ENCODE data around the gene S100A8.
"Not testable (repeated sequence)": the region's sequence is repeated elsewhere in the genome, so short reads cannot be mapped to it uniquely, and the experiment has no call there.

The S100A8 gene

GRCh38 chr1:153430561-153430960, 39.7 kb upstream of the S100A8 start:
- Histone ChIP-seq H3K9me3 (ENCODE audit: control insufficient read depth in 5 of 5, low read length in 5 of 5) (no peaks in the 10 kb centered on the region), H3K4me1 (ENCODE audit: control insufficient read depth in 5 of 5, insufficient read depth in 5 of 5, low read length in 5 of 5) (no peaks in the 10 kb centered on the region), H3K36me3 (ENCODE audit: control insufficient read depth in 5 of 5, insufficient read depth in 5 of 5, low read length in 5 of 5) (no peaks in the 10 kb centered on the region), H3K9ac (ENCODE audit: low read length in 5 of 5) (no peak overlapping the region), H3K4me3 (ENCODE audit: low read depth in 1 of 5, low read length in 5 of 5) (no peak overlapping the region), H3K27ac (ENCODE audit: low read depth, low read length) (no peak overlapping the region), H3K27me3 (ENCODE audit: control insufficient read depth in 5 of 5, insufficient read depth in 4 of 5, low read length in 5 of 5) (peaks cover 0 to 25% (median 4%) of the 10 kb centered on the region in 5 donors)

- Histone ChIP-seq H3K4me3 (ENCODE audit: low read depth in 1 of 5, low read length in 5 of 5) (no peak overlapping the region), H3K4me1 (ENCODE audit: control insufficient read depth in 5 of 5, insufficient read depth in 5 of 5, low read length in 5 of 5) (no peaks in the 10 kb centered on the region), H3K36me3 (ENCODE audit: control insufficient read depth in 5 of 5, insufficient read depth in 5 of 5, low read length in 5 of 5) (no peaks in the 10 kb centered on the region), H3K9me3 (ENCODE audit: control insufficient read depth in 5 of 5, low read length in 5 of 5) (no peaks in the 10 kb centered on the region), H3K27ac (ENCODE audit: low read depth, low read length) (no peak overlapping the region), H3K27me3 (ENCODE audit: control insufficient read depth in 5 of 5, insufficient read depth in 4 of 5, low read length in 5 of 5) (peaks cover 0 to 24% (median 4%) of the 10 kb centered on the region in 5 donors), H3K9ac (ENCODE audit: low read length in 5 of 5) (no peak overlapping the region)
These were observed 39.3 kb upstream of the S100A8 start for GRCh38 chr1:153430166-153430553.

GRCh38 chr1:153429266-153430165, 38.6 kb upstream of the S100A8 start:
- Histone ChIP-seq H3K9ac (ENCODE audit: low read length in 5 of 5) (no peak overlapping the region), H3K27ac (ENCODE audit: low read depth, low read length) (no peak overlapping the region), H3K9me3 (ENCODE audit: control insufficient read depth in 5 of 5, low read length in 5 of 5) (no peaks in the 10 kb centered on the region), H3K36me3 (ENCODE audit: control insufficient read depth in 5 of 5, insufficient read depth in 5 of 5, low read length in 5 of 5) (no peaks in the 10 kb centered on the region), H3K4me3 (ENCODE audit: low read depth in 1 of 5, low read length in 5 of 5) (no peak overlapping the region), H3K4me1 (ENCODE audit: control insufficient read depth in 5 of 5, insufficient read depth in 5 of 5, low read length in 5 of 5) (no peaks in the 10 kb centered on the region), H3K27me3 (ENCODE audit: control insufficient read depth in 5 of 5, insufficient read depth in 4 of 5, low read length in 5 of 5) (peaks cover 0 to 20% (median 4%) of the 10 kb centered on the region in 5 donors)

GRCh38 chr1:153428791-153429190, 37.9 kb upstream of the S100A8 start:
- Histone ChIP-seq H3K9me3 (ENCODE audit: control insufficient read depth in 5 of 5, low read length in 5 of 5) (no peaks in the 10 kb centered on the region), H3K9ac (ENCODE audit: low read length in 5 of 5) (no peak overlapping the region), H3K4me1 (ENCODE audit: control insufficient read depth in 5 of 5, insufficient read depth in 5 of 5, low read length in 5 of 5) (no peaks in the 10 kb centered on the region), H3K27ac (ENCODE audit: low read depth, low read length) (no peak overlapping the region), H3K27me3 (ENCODE audit: control insufficient read depth in 5 of 5, insufficient read depth in 4 of 5, low read length in 5 of 5) (peaks cover 0 to 20% (median 4%) of the 10 kb centered on the region in 5 donors), H3K36me3 (ENCODE audit: control insufficient read depth in 5 of 5, insufficient read depth in 5 of 5, low read length in 5 of 5) (no peaks in the 10 kb centered on the region), H3K4me3 (ENCODE audit: low read depth in 1 of 5, low read length in 5 of 5) (no peak overlapping the region)

GRCh38 chr1:153428073-153428638, 37.3 kb upstream of the S100A8 start:
- peaks cover 0 to 16% (median 4%) of the 10 kb centered on the region in 5 donors for H3K27me3 ChIP-seq (ENCODE audit: control insufficient read depth in 5 of 5, insufficient read depth in 4 of 5, low read length in 5 of 5)
- no peak overlapping the region for H3K4me3 ChIP-seq (ENCODE audit: low read depth in 1 of 5, low read length in 5 of 5)
- no peak overlapping the region for H3K27ac ChIP-seq (ENCODE audit: low read depth, low read length)
- H3K9me3 ChIP-seq (ENCODE audit: control insufficient read depth in 5 of 5, low read length in 5 of 5): no peaks in the 10 kb centered on the region
- H3K4me1 ChIP-seq (ENCODE audit: control insufficient read depth in 5 of 5, insufficient read depth in 5 of 5, low read length in 5 of 5): no peaks in the 10 kb centered on the region
- no peak overlapping the region for H3K9ac ChIP-seq (ENCODE audit: low read length in 5 of 5)
- no peaks in the 10 kb centered on the region for H3K36me3 ChIP-seq (ENCODE audit: control insufficient read depth in 5 of 5, insufficient read depth in 5 of 5, low read length in 5 of 5)

GRCh38 chr1:153426809-153427208, 35.9 kb upstream of the S100A8 start:
- H3K9me3 ChIP-seq (ENCODE audit: control insufficient read depth in 5 of 5, low read length in 5 of 5): no peaks in the 10 kb centered on the region
- H3K27me3 ChIP-seq (ENCODE audit: control insufficient read depth in 5 of 5, insufficient read depth in 4 of 5, low read length in 5 of 5): peaks cover 0 to 14% (median 4%) of the 10 kb centered on the region in 5 donors
- no peak overlapping the region for H3K9ac ChIP-seq (ENCODE audit: low read length in 5 of 5)

GRCh38 chr1:153422450-153423068, 31.7 kb upstream of the S100A8 start:
- no peaks in the 10 kb centered on the region for H3K4me1 ChIP-seq (ENCODE audit: control insufficient read depth in 5 of 5, insufficient read depth in 5 of 5, low read length in 5 of 5)
- no peaks in the 10 kb centered on the region for H3K36me3 ChIP-seq (ENCODE audit: control insufficient read depth in 5 of 5, insufficient read depth in 5 of 5, low read length in 5 of 5)
- H3K27me3 ChIP-seq (ENCODE audit: control insufficient read depth in 5 of 5, insufficient read depth in 4 of 5, low read length in 5 of 5): peaks cover 0 to 6% (median 2%) of the 10 kb centered on the region in 5 donors
- no peak overlapping the region for H3K4me3 ChIP-seq (ENCODE audit: low read depth in 1 of 5, low read length in 5 of 5)
- H3K9ac ChIP-seq (ENCODE audit: low read length in 5 of 5): no peak overlapping the region
- H3K27ac ChIP-seq (ENCODE audit: low read depth, low read length): no peak overlapping the region
- no peaks in the 10 kb centered on the region for H3K9me3 ChIP-seq (ENCODE audit: control insufficient read depth in 5 of 5, low read length in 5 of 5)

More at GRCh38 chr1:153426809-153427208, 35.9 kb upstream of the S100A8 start:
- Histone ChIP-seq H3K4me1 (ENCODE audit: control insufficient read depth in 5 of 5, insufficient read depth in 5 of 5, low read length in 5 of 5) (no peaks in the 10 kb centered on the region), H3K27ac (ENCODE audit: low read depth, low read length) (no peak overlapping the region), H3K4me3 (ENCODE audit: low read depth in 1 of 5, low read length in 5 of 5) (no peak overlapping the region), H3K36me3 (ENCODE audit: control insufficient read depth in 5 of 5, insufficient read depth in 5 of 5, low read length in 5 of 5) (no peaks in the 10 kb centered on the region)

- Histone ChIP-seq H3K9me3 (ENCODE audit: control insufficient read depth in 5 of 5, low read length in 5 of 5) (no peaks in the 10 kb centered on the region), H3K9ac (ENCODE audit: low read length in 5 of 5) (no peak overlapping the region), H3K4me1 (ENCODE audit: control insufficient read depth in 5 of 5, insufficient read depth in 5 of 5, low read length in 5 of 5) (no peaks in the 10 kb centered on the region), H3K36me3 (ENCODE audit: control insufficient read depth in 5 of 5, insufficient read depth in 5 of 5, low read length in 5 of 5) (no peaks in the 10 kb centered on the region), H3K27me3 (ENCODE audit: control insufficient read depth in 5 of 5, insufficient read depth in 4 of 5, low read length in 5 of 5) (peaks cover 0 to 6% (median 2%) of the 10 kb centered on the region in 5 donors), H3K4me3 (ENCODE audit: low read depth in 1 of 5, low read length in 5 of 5) (no peak overlapping the region), H3K27ac (ENCODE audit: low read depth, low read length) (no peak overlapping the region)
These were observed 29.4 kb upstream of the S100A8 start for GRCh38 chr1:153420306-153420705.

- H3K27ac ChIP-seq (ENCODE audit: low read depth, low read length); H3K9me3 ChIP-seq (ENCODE audit: control insufficient read depth in 5 of 5, low read length in 5 of 5); H3K36me3 ChIP-seq (ENCODE audit: control insufficient read depth in 5 of 5, insufficient read depth in 5 of 5, low read length in 5 of 5); H3K4me1 ChIP-seq (ENCODE audit: control insufficient read depth in 5 of 5, insufficient read depth in 5 of 5, low read length in 5 of 5); H3K27me3 ChIP-seq (ENCODE audit: control insufficient read depth in 5 of 5, insufficient read depth in 4 of 5, low read length in 5 of 5); H3K4me3 ChIP-seq (ENCODE audit: low read depth in 1 of 5, low read length in 5 of 5); H3K9ac ChIP-seq (ENCODE audit: low read length in 5 of 5): not testable (repeated sequence)
These were observed 28.5 kb upstream of the S100A8 start for GRCh38 chr1:153419436-153419793.

- H3K4me3 ChIP-seq (ENCODE audit: low read depth in 1 of 5, low read length in 5 of 5); H3K36me3 ChIP-seq (ENCODE audit: control insufficient read depth in 5 of 5, insufficient read depth in 5 of 5, low read length in 5 of 5); H3K27ac ChIP-seq (ENCODE audit: low read depth, low read length); H3K9ac ChIP-seq (ENCODE audit: low read length in 5 of 5); H3K27me3 ChIP-seq (ENCODE audit: control insufficient read depth in 5 of 5, insufficient read depth in 4 of 5, low read length in 5 of 5); H3K4me1 ChIP-seq (ENCODE audit: control insufficient read depth in 5 of 5, insufficient read depth in 5 of 5, low read length in 5 of 5); H3K9me3 ChIP-seq (ENCODE audit: control insufficient read depth in 5 of 5, low read length in 5 of 5): not testable (repeated sequence)
These were observed 28.0 kb upstream of the S100A8 start for GRCh38 chr1:153418758-153419435.

All from subcutaneous abdominal adipose tissue (tissue), 5 donors.